SU-DHL-6 (cell line): ENCODE measurements around the gene IFI16.

Experiments used
- H2AFZ ChIP-seq: fragments of 200-600 bp; sonication (generic); 2 replicates; pipeline ENCODE4 v1.6.1; 2014; ENCODE audit warnings: low read depth, mild to moderate bottlenecking, moderate library complexity, mixed read lengths, antibody characterized with exemption, low read length; ENCODE audit not compliant: severe bottlenecking
- H3F3A ChIP-seq: fragments of 200-600 bp; shearing (Covaris generic); 2 replicates; pipeline ENCODE4 v1.6.0; 2016; ENCODE audit warnings: antibody characterized with exemption, mild to moderate bottlenecking; ENCODE audit not compliant: insufficient read depth
- H3K27ac ChIP-seq: fragments of 200-600 bp; sonication (generic); 2 replicates; pipeline ENCODE4 v1.5.1; 2016; ENCODE audit warnings: low read depth, mild to moderate bottlenecking, low read length, moderate library complexity, mixed read lengths
- H3K27me3 ChIP-seq: fragments of 200-600 bp; sonication (generic), shearing (Covaris generic); 2 replicates; pipeline ENCODE4 v1.6.0; 2014; ENCODE audit warnings: mild to moderate bottlenecking, low read length
- H3K36me3 ChIP-seq: fragments of 200-600 bp; sonication (generic); 2 replicates; pipeline ENCODE4 v1.6.1; 2014; ENCODE audit warnings: mild to moderate bottlenecking, low read length, mixed read lengths
- H3K4me2 ChIP-seq: fragments of 300-600, 200-600 bp; shearing (Covaris generic), sonication (generic); 2 replicates; pipeline ENCODE4 v1.6.0; 2014; ENCODE audit warnings: low read length, low read depth, mild to moderate bottlenecking; ENCODE audit not compliant: poor library complexity, severe bottlenecking
- H3K4me3 ChIP-seq: fragments of 200-600 bp; sonication (generic); 2 replicates; pipeline ENCODE4 v1.5.1; 2014; ENCODE audit warnings: antibody characterized with exemption, low read length, mild to moderate bottlenecking, mixed read lengths; ENCODE audit not compliant: insufficient read depth, poor library complexity, severe bottlenecking
- H3K79me2 ChIP-seq: fragments of 200-600 bp; sonication (generic); 2 replicates; pipeline ENCODE4 v1.6.1; 2014; ENCODE audit warnings: mild to moderate bottlenecking, low read length, moderate library complexity; ENCODE audit not compliant: insufficient read depth
- H3K9ac ChIP-seq: fragments of 200-600 bp; sonication (generic); 2 replicates; pipeline ENCODE4 v1.7.0; 2014; ENCODE audit warnings: mild to moderate bottlenecking, low read length
- H3K9me2 ChIP-seq: fragments of 200-600 bp; sonication (generic); replicated peaks from 2 replicates; pipeline ENCODE4 v1.6.1; 2014; ENCODE audit warnings: low read length; ENCODE audit not compliant: insufficient read depth
- H3K9me3 ChIP-seq: fragments of 200-600 bp; sonication (generic); 2 replicates; pipeline ENCODE4 v1.6.1; 2014; ENCODE audit warnings: low read length, mixed read lengths; ENCODE audit not compliant: insufficient read depth
- H4K20me1 ChIP-seq: fragments of 200-600 bp; sonication (generic); 2 replicates; pipeline ENCODE4 v1.6.1; 2014; ENCODE audit warnings: low read depth, mild to moderate bottlenecking, antibody characterized with exemption, low read length, moderate library complexity, mixed read lengths
- CTCF ChIP-seq: fragments of 200-600 bp; sonication (generic); IDR thresholded peaks from one replicate; pipeline ENCODE4 v1.5.1; 2017; ENCODE audit warnings: antibody characterized with exemption, mild to moderate bottlenecking, low read length, moderate library complexity; ENCODE audit not compliant: insufficient read depth, poor library complexity, severe bottlenecking
- EZH2phosphoT487 ChIP-seq: fragments of 200-600 bp; sonication (generic), shearing (Covaris generic); conservative IDR thresholded peaks from 2 replicates; pipeline ENCODE4 v1.6.1; 2018; ENCODE audit warnings: mild to moderate bottlenecking, antibody characterized with exemption, low read length, moderate library complexity, mixed read lengths

Gene IFI16

GRCh38 chr1:159079525-159079924 is 69.8 kb downstream of the IFI16 start:
- Histone ChIP-seq H3K27me3 (no peaks in the 10 kb centered on the region), H3K9me3 (no peaks in the 10 kb centered on the region), H2AFZ (no peak overlapping the region), H3K79me2 (peaks cover 21% of the 10 kb centered on the region), H3F3A (peaks cover 34% of the 10 kb centered on the region), H3K9ac (no peak overlapping the region), H3K9me2 (no peaks in the 10 kb centered on the region), H3K36me3 (no peaks in the 10 kb centered on the region), H3K27ac (no peak overlapping the region), H3K4me2 (no peak overlapping the region), H3K4me3 (no peak overlapping the region), H4K20me1 (no peaks in the 10 kb centered on the region)
- TF ChIP-seq EZH2phosphoT487 (no peak), CTCF (no peak)

- H2AFZ ChIP-seq: no peak overlapping the region
- no peak overlapping the region for H3K27ac ChIP-seq
- H3K9ac ChIP-seq: no peak overlapping the region
- no peaks in the 10 kb centered on the region for H3K27me3 ChIP-seq
- H3K4me3 ChIP-seq: no peak overlapping the region
- H3K4me2 ChIP-seq: no peak overlapping the region
- H3K9me2 ChIP-seq: no peaks in the 10 kb centered on the region
- no peaks in the 10 kb centered on the region for H3K9me3 ChIP-seq
- peaks cover under 1% of the 10 kb centered on the region; the same call in 1 of the 2 replicates for H3K79me2 ChIP-seq
- no peak for TF ChIP-seq CTCF
- no peak for TF ChIP-seq EZH2phosphoT487
- no peaks in the 10 kb centered on the region for H3K36me3 ChIP-seq
- no peaks in the 10 kb centered on the region for H4K20me1 ChIP-seq
- H3F3A ChIP-seq: peaks cover 16% of the 10 kb centered on the region
These were observed 71.9 kb downstream of the IFI16 start for GRCh38 chr1:159081626-159082025.

GRCh38 chr1:159083013-159083412 is 73.3 kb downstream of the IFI16 start:
- TF ChIP-seq EZH2phosphoT487: no peak
- TF ChIP-seq CTCF: no peak
- Histone ChIP-seq H2AFZ (no peak overlapping the region), H3K9ac (no peak overlapping the region), H4K20me1 (no peaks in the 10 kb centered on the region), H3K9me2 (no peaks in the 10 kb centered on the region), H3K9me3 (no peaks in the 10 kb centered on the region), H3F3A (peaks cover 3% of the 10 kb centered on the region; the same call in 1 of the 2 replicates), H3K27ac (no peak overlapping the region), H3K36me3 (no peaks in the 10 kb centered on the region), H3K4me3 (no peak overlapping the region), H3K27me3 (no peaks in the 10 kb centered on the region), H3K79me2 (no peaks in the 10 kb centered on the region), H3K4me2 (no peak overlapping the region)
